HG03039 (cell line): ENCODE results near the gene NINJ1.
"Not testable (repeated sequence)": the region's sequence is repeated elsewhere in the genome, so short reads cannot be mapped to it uniquely, and the experiment has no call there.

Experiments
- ATAC-seq: cut with Tn5 transposase; IDR thresholded peaks from one replicate; pipeline ENCODE4 v1.9.1; 2021; ENCODE audit warnings: mild to moderate bottlenecking, moderate library complexity; ENCODE audit not compliant: unreplicated experiment

Gene NINJ1

DNA sequence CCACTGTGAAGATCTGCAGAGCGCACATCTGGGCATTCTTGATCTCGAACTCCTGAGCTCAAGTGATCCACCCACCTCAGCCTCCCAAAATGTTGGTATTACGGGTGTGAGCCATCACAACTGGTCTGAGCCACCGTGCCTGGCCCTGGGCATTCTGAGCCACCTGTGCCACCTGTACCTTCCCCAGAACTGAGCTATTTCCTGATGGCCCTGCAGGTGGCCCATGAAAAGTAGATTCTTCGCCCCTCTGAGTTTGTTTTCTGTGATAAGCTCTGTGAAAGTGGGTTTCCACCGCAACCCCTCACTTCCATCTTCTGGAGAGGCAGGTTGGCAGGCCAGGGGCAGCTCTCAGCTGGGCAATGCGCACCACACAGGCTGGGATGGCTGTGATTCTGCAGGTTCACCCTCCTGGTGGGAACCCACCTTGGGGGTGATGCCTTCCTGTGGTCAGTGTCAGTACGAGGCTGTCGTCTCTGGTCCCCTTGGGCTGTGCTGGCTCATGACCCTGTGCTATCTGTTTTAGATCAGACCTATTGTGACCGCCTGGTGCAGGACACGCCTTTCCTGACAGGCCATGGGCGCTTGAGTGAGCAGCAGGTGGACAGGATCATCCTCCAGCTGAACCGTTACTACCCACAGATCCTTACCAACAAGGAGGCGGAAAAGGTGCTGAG is 26.8 kb downstream of the NINJ1 start:
- no peak for ATAC-seq

DNA sequence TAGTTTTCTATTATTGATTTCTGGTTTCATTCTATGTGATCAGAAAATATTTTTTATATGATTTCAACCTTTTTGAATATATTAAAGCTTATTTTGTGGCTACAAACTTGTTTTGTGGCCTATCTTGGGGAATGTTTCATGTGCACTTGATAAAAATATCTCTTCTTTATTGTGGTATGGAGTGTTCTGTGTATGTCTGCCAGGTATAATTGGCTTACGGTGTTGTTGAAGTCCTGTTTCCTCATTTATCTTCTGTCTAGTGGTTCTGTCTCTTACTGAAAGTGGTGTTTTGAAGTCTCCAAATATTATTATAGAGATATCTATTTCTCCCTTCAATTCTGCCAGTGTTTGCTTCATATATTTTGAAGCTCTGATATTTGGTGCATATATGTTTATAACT is 28.4 kb downstream of the NINJ1 start:
- ATAC-seq, result no peak

DNA sequence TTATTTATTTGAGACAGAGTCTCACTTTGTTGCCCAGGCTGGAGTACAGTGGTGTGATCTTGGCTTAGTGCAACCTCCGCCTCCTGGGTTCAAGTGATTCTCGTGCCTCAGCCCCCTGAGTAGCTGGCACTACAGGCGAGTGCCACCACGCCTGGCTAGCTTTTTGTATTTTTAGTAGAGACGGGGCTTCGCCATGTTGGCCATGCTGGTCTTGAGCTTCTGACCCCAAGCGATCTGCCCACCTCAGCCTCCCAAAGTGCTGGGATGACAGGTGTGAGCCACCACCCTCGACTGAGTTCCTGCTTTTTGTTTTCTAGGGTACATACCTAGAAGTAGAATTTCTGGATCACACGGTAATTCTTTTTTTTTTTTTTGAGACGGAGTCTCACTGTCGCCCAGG is 33.0 kb downstream of the NINJ1 start:
- ATAC-seq, result not testable (repeated sequence)

DNA sequence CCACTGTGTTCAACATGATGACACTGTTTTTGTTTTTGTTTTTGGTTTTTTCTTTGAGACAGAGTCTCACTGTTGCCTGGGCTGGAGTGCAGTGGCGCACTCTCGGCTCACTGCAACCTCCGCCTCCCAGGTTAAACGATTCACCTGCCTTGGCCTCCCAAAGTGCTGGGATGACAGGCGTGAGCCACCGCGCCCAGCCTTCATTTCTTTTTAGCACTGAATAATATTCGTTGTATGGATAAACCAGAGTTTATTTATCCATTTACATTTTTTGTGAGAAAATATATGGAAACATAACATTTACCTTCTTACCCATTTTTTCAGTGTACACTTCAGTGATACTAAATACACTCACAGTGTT is 33.8 kb downstream of the NINJ1 start:
- no peak for ATAC-seq

DNA sequence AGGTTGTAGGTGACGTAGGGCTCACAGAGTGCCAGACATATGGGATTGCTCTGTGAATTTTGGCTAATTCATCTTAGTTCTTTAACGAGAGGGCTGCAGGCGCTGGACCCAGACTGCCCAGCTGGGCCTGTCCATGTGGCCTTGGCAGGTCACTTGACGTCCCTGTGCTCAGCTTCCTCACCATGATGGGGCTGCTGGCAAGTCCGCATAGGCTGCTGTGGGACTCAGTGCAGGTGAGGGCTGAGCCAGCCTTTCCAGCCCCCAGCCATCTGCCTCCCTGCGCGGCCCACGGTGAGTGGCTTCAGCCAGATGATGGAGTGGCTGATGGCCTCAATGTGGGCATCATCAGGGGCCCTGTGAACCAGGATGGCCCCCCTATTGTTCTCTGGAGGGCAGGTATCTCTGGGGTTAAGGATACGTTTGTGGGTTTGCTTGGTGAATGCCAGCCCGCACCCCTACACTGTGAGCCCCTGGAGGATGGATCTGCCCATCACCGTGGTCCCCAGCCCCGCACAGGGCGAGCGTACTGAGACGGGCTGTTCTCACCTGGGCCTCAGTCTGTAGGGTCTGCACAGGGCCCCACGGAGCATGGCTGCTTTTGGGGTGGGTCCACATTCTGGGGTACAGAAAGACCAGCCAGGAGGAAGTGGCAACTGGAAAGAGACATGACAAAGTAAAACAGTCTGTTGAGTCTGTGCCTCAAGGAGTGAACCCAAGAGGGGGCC is 34.3 kb downstream of the NINJ1 start:
- no peak for ATAC-seq

DNA sequence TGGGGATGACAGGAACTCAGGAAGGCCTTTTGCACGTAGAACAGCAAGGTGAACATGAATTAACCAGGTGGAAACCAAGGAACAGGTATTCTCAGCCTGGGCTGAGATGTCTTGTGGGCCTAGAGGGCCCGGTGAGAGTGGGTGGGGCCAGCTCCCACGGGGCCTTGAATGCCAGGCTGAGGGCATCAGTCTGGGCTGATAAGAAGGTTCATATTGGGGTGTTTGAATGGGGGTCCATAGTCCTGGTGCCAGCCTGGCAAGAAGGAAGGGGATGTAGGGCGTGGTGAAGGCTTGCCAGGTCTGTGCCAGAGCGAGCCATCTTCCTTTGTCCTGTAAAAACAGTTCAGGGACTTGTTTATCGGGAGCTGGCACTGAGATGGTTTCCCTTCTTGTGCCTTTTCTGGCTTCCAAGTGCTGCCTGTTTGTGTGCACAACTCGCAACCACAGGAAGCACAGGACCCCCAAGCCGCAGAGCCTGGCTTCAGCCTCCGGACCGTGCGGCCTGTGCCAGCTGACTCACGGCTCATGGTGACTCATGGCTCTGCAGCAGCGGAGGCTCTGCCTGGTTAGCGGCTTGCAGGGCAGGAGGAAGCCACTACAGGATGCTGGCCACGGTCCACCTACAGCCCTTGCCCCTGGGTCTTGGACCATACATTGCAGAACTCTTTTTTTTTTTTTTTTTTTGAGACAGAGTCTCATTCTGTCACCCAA is 35.7 kb downstream of the NINJ1 start:
- ATAC-seq, result no peak

DNA sequence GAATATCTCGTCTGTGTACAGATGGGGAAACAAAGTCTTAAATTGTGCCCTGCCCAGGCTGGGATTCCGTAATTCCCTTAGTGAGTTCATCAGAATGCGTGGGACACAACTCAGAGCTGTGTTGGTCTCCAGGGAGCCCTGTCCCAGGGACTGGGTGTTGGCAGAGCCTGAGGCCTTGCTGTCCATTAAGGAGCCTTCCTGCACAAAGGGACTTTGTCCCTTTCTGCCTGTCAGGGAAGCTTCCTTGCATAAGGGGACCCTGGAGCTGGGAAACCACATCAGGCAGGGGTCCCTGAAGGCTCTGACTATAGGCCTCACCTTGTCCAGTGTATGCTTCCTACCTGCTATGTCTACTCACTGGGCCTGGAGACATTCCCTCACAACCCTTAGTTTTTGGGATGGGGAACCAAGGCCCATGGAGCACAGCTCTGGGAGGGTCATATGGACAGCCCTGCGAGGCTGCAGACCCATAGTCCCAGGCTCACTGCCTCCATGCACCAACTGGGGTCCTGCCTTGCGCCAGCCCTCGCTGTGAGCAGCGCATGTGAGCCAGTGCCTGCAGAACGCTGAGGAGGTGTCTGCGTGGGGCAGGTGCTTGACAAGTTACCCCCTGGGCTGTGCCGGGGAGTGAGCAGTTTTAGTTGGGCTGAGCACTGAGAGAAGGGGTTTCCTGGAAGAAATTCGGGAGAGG is 36.4 kb downstream of the NINJ1 start:
- no peak for ATAC-seq

DNA sequence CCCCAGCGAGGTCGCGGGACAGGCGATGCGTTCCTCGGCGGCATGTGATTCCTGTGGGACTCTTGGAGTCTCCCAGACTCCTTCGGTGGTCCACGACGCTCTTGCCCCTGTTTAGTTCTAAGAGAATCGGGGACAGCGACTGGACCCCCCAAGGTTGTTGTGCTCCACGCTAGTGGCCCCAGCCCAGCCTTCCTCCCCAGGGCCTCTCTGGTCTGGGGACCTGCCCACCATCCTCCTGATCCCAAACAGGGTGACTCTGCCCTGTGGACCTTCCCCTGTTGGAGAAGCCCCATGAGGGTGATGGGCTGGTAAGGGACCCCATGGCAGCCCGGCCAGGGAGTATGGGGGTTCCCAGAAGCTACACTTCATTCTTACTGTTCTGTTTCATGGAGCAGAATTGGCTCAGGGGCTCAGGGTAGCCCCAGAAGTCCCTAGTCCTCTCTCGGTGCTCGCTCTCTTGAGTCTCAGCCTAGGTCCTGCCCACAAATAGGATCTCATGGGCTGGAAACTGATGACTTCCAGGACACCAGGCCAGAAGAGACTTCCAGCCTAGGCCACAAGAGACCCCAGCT is 37.2 kb downstream of the NINJ1 start:
- no peak for ATAC-seq

DNA sequence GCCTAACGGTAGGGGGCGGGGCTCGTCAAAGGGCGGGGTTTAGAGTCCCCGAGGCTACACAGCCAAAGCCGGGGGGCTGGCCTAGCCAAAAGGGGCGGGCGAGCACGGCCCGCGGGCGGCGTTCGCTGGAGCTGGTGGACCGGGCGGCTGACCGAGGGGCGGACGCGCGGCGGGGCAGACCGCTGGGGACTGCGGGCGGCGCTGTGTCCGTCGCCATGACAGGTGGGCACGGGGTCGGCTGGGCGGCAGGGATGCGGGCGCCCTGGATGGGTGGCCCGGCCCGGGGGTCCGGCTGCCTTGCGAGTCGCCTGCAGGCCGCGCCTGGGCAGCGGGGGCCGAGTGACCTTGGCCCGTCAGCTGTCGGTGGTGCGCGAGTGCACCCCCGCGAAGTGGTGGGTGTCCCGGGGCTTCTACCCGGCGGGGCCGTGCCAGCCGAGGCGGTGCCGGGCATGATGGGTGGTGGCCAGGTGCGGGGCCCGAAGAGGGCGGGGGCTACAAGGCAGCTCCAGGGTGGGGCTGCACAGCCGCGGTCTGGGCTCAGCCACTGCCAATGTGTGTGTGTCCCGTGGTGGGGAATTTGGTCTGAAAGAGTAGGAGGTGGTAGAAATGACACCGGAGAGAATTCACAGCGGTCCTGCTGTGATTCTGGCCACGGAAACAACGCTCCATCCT is 37.8 kb downstream of the NINJ1 start, which contains the start of gene CARD19:
Gene CARD19 (plus strand): TSS at position 87 of the 672 bp plus-strand sequence. CDS start 129 bp downstream, at position 216.
- ATAC-seq, result peak; percentile 11

DNA sequence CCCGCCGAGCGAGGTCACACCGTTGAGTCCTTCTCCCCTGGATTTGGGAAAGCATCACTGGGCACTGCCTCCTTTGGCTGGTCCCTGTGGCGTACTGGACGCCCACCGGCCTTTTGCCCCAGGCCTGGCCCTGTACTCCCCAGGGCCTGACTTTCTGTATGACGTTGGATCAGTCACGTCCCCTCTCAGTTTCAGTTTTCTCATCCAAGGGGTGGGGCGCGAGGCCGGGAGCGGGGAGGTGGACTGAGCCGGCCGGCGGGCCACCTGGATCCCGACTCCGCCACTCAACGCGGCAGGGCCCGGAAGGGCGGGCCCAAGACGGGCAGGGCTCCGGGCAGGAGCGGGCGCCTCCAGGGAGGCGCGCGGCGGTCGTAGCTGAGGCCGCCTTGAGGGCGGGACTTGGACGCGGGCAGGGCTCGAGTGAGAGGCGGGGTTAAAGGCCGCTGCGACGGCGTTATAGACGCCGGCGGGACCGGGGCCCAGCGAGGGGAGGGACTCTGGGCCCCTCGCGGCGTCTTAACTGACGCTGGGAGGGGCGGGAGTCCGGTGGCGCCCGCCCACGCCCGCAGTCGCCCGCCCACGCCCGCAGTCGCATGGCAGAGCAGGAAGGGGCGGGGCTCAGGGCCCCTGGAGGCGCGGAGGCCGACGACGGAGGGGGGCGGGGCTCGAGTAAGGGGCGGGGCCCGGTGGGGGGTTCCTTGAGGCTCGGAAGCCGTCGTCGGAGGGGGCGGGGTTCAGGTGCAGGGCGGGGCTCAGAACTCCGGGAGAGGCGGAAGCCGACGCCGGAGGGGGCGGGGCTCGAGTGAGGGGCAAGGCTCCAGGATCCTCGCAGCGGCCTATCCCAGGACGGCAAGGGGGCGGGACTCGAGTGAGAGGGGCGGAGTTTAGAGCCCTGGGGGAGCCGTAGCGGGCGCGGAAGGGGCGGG is 38.6 kb downstream of the NINJ1 start:
- ATAC-seq, result peak; percentile 61

DNA sequence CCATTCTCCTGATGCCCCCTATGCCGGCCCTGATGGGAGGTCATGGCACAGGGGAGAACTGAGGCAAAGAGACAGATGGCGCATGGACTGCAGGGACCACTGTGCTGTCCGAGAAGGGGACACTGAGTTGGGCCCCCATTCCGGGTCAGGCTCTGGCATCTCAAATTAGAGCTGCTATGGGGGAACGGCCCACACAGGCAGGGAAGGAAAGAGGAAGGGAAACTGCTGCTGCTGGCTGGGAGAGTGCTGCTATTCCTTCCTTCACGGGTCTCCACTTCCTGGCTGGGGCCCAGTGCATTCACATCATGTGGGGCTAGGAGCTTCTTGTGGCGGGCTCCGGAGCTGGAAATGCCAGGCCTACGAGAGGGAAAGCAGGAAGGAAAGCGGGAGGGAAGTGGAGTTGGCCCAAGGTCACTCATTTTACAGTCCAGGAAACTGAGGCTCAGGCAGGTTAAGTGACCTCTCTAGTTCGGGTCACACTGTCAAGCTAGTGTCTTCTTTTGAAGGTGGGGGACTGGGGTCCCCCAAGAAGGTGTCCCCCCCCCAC is 39.3 kb downstream of the NINJ1 start:
- no peak for ATAC-seq

DNA sequence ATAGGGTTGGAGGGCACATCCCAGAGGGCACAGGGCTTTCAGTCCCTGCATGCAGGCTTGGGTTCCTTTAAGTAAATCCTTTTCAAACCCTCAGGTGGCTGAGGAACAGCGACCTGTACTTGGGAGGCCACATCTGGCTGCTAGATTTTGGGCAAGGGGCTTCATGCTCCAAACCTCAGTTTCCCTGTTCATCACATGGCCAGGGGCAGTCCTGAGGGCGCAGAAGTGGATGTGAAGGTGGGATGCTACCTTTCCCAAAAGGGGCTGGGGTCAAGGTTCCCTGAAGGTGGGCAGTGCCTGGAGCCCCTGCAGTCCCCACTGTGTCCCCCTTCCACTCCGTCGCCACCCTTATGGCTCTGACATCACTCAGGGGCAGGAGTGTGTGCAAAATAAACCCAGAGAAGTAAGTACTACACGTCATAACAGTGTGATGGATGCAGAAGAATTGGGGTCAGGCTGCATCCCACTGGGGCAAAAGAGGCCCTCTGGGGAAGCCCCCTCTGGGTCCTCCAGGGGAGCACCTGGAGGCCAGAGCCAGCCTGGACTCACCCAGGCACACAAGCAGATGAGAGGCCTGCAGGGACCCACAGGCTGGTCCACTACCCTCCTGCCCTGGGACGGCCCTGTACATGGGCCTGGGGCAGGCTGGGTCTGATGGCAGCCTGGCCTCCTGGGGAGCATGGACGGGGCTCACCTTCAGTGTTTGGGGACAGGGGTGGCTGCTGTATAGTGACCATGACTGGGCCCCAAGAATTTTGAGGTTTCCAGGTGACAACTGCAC is 40.0 kb downstream of the NINJ1 start:
- no peak for ATAC-seq

DNA sequence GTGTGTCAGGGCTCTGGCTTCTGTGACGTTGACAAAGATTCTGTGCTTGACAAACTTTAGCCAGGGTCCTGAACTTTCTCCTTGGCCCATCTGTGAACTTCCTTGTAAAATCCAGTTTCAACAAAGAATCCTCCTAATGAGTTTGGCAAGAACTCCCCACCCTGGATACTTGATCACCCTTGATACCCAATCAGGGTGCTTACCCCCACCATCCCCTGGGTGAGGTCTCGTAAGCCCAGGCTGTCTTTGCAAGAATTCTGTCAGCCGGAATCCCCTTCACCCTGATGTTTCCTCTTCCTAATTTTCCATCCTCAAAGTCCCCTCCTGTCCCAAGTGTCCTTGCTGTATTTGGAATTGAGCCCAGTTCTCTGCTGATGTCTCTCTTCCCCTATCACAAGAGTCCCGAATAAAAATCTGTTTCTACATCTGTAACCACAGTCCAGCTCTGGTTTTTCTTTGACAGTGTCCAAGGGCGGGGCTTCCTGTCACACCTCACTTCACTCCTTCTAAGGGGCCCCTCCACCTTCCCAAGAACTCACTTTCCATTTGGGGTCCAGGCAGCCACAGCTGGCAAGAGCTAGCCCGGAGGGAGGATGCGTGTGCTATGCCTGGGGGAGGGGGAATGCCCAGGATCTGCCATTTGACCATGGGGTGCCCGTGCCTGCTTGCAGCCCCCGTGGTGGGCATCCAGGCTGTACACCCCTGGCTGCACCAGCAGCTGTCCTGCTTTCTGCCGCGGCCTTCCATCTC is 40.7 kb downstream of the NINJ1 start:
- ATAC-seq, result no peak

DNA sequence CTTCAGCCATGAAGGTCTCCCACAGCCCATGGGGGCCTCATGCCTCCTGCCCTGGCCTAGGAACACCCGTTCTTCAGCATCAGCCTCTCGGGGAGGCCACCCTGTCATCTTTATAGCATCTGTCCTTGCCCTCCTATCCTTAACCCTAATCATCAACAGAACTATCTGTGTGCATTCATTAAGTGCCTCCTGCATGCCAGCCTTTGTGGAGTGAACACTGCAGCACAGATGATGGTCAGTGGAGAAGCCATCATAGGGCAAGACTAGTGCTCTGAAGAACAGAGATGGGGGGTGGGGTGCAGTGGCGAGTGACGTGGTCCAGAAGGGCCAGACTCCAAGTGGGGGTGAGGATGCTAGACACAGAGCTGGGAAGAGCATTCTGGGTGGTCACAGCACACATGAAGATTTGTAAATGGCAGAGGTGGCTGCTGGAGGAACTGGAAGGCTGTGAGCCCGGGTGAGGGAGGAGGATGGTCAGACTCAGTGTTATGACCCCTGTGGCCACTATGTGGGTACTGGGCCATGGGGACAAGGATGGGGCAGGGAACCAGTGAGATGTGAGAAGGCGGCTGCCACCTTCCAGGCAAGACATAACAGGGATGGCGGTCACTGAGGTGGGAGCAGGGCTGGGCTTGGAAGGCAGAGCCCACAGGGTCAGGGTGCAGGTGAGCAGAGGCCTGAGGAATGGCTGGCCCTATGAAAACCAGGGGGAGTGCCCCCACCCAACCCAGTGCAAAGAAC is 41.6 kb downstream of the NINJ1 start:
- ATAC-seq, result no peak

DNA sequence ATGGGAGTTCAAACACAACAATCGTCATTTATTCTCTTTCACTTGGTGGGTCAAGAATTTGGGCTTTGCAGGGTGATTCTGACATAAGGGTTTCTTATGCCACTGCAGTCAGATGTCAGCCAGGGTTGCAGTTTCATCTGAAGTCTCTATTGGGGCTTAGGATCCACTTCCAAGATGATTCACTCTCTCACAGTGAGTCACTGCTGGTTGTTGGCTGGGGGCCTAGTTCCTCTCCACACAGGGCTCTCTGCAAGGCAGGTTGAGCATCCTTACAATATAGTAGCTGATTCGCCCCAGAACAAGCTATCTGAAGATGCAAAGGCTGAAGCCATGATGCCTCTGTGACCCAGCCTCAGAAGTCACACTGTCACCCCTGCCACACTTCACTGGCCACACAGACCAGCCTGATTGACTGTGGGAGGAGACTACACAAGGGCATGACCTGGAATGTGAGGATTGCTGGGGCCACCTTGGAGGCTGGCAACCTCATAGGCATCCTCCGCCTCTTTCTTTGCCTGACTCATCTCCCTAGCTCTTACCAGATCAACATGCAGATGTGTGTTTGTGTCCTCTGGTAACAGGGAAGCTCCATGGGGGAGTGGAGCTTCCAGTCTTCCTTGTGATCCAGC is 42.5 kb downstream of the NINJ1 start:
- ATAC-seq, result no peak

DNA sequence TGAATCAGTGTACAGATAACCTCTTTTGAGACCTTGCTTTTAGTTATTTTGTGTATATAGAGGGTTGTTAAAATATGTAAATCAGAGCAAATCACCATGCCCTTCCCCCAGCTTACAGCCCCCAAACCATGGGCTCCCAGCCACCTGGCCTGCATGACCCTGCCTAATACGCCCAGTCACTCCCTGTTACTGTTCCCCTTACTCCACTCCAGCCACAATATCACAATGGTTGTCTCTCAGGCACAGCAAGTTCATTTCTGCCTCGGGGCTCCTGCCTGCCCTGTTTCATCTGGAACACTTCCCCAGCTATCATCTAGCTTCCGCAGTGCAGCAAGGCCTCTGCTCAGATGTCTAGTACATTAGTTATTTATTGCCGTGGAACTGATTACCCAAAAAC is 43.0 kb downstream of the NINJ1 start:
- ATAC-seq, result no peak
